NCI-H82 (cell line): ENCODE results near the gene DMAC2L.
A peak's percentile ranks its signal among the peaks of the same experiment; 100 is the strongest.

Experiments used
- DNase-seq: peaks from one replicate; lab custom pipeline; 2025; lab: John Stamatoyannopoulos, UW

The DMAC2L gene

DNA sequence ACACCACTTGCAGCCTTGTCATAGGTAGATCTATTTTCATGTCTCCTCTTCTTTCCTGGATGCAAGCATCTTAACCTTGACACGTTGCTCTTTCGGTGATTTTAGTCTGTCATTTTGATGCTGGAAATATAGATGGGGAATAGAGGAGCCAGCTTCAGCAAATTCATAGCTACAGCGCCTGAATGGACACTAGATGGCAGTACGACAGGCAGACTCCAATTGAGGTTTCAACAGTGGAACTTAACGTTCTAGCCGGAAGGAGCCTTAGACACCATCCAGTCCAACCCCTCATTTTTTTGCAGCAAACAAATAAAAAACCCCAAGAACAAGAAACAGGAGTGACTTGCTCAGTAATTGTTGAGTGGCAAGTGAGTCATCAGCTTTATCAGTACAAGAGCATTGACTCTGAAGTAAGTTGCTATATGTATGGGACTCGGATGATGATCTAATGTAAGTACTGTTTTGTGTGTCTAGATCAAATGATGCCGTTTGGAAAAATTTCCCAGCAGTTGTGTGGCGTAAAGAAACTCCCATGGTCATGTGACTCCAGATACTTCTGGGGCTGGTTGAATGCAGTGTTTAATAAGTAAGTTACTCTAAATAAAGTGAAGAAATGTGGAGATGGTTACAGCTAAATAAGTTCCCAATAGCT, 9.0 kb downstream of the DMAC2L start:
- peak; percentile 81 for DNase-seq

- DNase-seq = no peak
Measured at GRCh38 chr14:50331596-50331995, 19.5 kb downstream of the DMAC2L start.

DNA sequence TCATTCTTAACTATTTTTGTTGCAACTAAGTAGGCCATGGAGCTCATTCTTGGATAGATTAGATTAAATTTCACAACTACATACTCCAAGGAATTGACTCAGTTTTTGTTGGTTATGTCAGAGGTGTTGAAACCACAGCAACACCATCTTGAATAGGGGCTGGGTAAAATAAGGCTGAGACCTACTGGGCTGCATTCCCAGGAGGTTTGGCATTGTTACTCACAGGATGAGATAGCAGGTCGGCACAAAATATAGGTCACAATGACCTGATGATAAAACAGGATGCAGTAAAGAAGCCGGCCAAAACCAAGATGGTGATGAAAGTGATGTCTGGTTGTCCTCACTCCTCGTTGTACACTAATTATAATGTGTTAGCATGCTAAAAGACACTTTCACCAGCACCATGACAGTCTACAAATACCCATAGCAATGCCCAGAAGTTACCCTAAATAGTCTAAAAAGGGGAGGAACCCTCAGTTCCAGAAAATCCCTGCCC, 20.9 kb downstream of the DMAC2L start:
- DNase-seq = no peak

DNA sequence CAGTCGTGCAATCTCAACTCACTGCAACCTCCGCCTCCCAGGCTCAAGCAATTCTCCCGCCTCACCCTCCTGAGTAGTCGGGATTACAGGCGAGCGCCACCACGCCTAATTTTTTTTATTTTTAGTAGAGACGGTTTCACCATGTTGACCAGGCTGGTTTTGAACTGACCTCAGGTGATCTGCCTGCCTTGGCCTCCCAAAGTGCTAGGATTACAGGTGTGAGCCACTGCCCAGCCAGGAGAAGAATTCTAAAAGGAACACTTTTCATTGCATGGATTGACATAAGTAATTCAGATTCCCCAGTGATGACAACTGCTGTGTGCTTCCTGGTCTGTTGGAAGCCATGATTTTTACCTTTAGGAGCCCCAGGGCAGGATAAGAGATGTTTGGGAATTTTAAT, 22.1 kb downstream of the DMAC2L start:
- no peak for DNase-seq

- DNase-seq = peak; percentile 80
Measured at GRCh38 chr14:50335389-50335788, 23.3 kb downstream of the DMAC2L start.

DNA sequence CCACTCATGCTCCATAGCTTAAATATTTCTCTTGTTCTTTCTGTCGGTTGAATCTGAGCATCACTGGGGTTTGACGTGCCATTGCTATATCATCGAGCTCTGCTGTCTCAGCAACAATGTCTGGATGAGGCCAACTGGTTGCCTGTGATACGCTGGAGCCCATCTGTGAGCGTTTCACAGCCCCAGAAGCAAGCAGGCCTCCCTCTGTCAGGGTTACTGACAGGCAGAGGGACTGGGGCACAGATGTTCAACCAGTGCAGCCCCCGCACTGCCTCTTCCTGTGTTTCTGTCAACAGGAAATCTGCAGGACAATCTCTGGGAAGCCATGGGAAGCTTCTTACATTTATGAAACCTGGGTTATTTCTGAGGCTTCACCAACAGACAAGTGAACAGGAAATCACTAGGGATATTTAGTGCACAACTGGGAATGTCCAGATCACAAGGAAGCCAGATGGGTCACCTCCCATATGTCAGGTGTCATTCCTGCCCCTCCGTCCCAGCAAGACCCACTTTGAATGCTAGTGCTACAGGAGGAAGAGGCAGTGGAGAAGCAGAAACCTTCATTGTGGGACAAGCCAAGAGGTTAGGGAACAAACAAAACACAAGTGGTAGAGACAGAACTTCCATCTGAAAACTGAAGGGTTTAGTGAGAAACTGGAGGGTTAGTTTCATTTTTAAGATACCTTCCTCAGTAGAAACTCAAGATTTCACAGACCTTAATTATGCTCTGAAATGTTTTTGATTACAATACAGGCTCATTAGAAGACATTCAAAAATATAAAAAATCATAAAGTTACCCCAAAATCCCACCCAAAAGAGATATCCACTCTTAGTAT, 24.1 kb downstream of the DMAC2L start:
- DNase-seq = peak; percentile 86

- no peak for DNase-seq
Measured at GRCh38 chr14:50338587-50338986, 26.5 kb downstream of the DMAC2L start.

DNA sequence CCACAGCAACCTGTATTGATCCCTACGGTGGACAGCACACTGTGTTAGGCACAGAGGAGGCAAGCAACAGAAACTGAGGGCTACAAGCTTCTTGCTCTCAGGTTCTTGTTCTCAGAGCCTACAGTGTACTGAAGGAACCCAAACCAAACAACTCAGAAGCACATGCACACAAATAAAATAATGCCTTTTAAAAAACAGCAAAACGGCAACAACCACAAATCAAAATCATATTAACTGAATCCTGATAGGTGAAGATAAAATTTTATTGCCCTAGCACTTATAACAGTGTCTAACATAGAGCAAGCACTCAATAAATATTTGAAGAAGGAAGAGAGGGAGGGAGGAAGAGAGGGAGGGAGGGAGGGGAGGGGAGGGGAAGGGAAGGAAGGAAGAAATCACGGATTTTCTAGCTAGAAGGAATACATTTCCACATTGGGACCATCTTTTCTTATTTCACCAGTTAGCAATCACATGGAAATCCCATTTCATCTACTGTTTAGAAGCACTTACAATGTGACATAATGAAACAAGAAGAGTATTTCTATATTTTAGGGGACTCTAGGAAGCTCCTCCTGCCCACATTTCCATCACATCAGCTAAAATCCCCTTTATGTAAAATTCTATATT, 27.2 kb downstream of the DMAC2L start:
- DNase-seq = no peak

DNA sequence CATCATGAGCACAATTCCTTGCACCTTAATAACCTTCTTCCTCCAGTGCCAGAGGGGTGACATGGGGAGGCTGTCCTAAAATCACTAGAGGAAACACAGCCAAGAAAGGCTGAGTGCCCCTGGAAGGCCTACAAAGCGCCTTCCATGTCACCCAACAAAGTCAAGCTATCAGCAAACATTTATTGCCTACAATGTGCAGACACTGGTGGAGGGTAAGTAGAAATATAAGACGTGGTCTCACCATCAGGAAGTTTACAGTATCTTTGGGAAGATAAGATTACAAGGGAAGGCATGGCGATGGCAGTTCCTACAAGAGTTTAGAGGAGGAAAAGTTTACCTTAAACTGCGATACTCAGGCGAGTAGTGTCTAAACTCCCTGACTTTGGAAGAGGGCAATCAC, 27.9 kb downstream of the DMAC2L start:
- no peak for DNase-seq

GRCh38 chr14:50340963-50341362, 28.8 kb downstream of the DMAC2L start:
- DNase-seq = peak; percentile 25

DNA sequence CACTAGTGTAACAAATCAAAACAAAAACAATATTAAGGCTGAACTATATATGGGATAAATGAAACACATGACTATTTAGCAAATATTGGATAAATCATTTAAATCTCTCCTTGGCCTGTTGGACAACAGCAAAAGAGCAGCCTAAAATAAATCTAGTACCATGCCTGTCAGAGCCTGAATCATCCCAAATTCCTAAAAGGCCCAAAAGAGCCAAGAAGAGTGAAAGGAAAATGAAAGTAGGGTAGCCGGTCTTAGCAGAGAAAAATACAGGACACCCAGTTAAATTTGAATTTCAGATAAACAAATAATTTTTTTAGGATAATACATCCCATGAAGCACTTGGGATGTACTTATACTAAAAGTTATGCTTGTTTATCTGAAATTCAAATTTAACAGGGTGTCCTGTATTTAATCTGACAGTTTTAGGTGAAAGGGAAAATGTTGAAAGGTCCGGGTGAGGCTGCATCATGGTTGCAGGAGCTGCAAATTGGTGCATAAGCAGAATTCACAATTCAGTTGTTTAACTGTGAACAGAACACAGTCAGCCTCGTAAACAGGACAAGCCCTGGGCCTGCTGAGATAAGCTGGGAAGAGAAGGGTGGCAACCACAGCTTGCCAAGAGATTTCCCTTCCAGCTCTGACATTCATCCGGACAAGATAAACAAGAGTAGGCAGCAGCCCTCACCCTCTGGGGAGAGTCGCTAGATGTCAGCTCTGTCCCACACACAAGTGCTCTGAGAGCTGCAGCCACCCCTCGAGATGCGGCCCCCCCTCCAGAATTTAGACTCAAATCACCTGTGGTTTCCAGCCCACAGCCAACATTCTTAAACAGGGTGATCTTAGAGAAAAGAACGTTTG, 30.3 kb downstream of the DMAC2L start:
- peak; percentile 79 for DNase-seq

- DNase-seq = no peak
Measured at GRCh38 chr14:50343434-50343833, 31.3 kb downstream of the DMAC2L start.

- no peak for DNase-seq
Measured at GRCh38 chr14:50344116-50344775, 32.1 kb downstream of the DMAC2L start.

- no peak for DNase-seq
Measured at GRCh38 chr14:50344876-50345563, 32.9 kb downstream of the DMAC2L start.

GRCh38 chr14:50345846-50346422, 33.8 kb downstream of the DMAC2L start:
- peak; percentile 12 for DNase-seq

DNA sequence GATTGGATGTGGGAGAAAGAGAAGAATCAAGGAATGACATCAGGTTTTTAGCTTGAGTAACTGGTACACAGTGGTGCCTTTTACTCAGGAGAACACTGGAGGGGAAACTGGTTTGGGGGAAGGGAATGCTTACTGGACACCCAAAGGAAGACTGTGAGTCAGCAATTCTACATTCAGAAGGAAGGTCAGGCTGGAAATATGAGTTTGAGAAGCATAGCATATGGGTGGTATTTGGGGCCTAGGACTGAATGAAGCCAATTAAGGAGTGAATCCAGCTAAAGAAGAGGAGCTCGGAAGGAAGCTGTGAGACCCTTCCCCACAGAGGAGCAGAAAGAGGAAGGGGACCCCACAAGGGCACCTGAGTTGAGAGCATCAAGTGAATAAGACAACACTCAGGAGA, 35.4 kb downstream of the DMAC2L start:
- DNase-seq = peak; percentile 15

- no peak for DNase-seq
Measured at GRCh38 chr14:50348933-50349332, 36.8 kb downstream of the DMAC2L start.

DNA sequence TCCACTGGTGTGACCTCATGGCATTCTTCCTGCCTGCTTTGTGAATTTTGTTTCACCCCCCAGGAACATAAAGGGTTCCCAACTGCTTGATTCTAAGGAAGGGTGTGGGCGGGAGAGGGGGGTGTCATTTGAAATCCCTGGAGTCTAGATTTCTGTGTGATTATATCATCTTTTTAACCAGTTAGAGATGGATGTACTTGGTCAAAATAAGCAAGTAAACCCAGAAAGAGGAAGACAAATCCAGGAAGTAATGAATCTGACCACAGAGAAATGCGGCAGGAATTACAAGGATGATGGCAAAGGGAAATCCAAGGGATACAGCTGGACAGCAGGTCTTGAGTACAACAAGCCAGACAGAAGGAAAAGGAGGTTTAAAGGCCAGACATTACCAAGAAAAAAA, 38.9 kb downstream of the DMAC2L start:
- no peak for DNase-seq

DNA sequence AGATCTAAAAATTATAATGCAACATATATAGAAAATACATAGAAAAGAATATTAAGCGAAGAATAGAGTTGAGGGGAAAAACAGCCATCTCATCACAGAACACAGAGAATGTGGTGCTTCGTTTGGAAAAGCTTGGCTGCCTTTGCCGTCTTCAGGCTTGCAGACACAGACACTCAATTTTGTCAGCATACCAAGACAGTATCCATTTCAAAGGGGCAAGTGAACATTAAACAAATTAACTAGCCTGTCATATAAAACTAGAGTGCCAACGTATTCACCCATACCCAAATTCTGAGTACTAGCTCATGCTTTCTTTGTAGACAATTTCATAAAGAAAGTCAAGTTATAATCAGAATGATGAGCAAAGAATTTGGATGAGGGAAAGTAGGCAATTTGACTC, 40.5 kb downstream of the DMAC2L start:
- no peak for DNase-seq

- DNase-seq = no peak
Measured at GRCh38 chr14:50353126-50353525, 41.0 kb downstream of the DMAC2L start.
